Fibroblast of skin of abdomen (primary cell): ENCODE data around the gene HIPK2. TPM values are rescaled to one million over a fixed set of nuclear protein-coding genes. Genes with fewer than 3 reads are reported as not detected.

ENCODE experiments used
- DNase-seq: peaks from one replicate; pipeline ENCODE4 v3.0.0-alpha.2; 2013
- polyA plus RNA-seq, 2 experiments: library from polyadenylated mRNA; unstranded; fragments of 120-200 nt; gene quantifications; one replicate each; pipeline ENCODE4 v1.2.1, GENCODE V29; 2013; ENCODE audit not compliant: insufficient read length in 2 of 2

The HIPK2 gene
- polyA plus RNA-seq (2013, experiment 1 of 2; ENCODE audit: insufficient read length) = 11.8 TPM
- 10.4 TPM for polyA plus RNA-seq (2013, experiment 2 of 2; ENCODE audit: insufficient read length)

- DNase-seq = peak; percentile 79
These were observed at the start of gene HIPK2 for GRCh38 chr7:139777948-139778841. TSS of gene HIPK2 (minus strand) at chr7:139777998. CDS start at chr7:139777623, 375 bp downstream.

- no peak for DNase-seq
These were observed 49.2 kb upstream of the HIPK2 start for GRCh38 chr7:139827042-139827441.

GRCh38 chr7:139825666-139826290 is 48.0 kb upstream of the HIPK2 start:
- peak; percentile 41 for DNase-seq

- DNase-seq = peak; percentile 64
These were observed 46.2 kb upstream of the HIPK2 start for GRCh38 chr7:139823959-139824521.

- no peak for DNase-seq
These were observed 45.1 kb upstream of the HIPK2 start for GRCh38 chr7:139822855-139823254.

- no peak for DNase-seq
These were observed 43.7 kb upstream of the HIPK2 start for GRCh38 chr7:139821349-139822105.

- DNase-seq = no peak
These were observed 42.3 kb upstream of the HIPK2 start for GRCh38 chr7:139820089-139820488.

GRCh38 chr7:139817249-139817648 is 39.5 kb upstream of the HIPK2 start:
- no peak for DNase-seq

GRCh38 chr7:139813689-139814088 is 35.9 kb upstream of the HIPK2 start:
- DNase-seq = no peak

GRCh38 chr7:139813151-139813550 is 35.4 kb upstream of the HIPK2 start:
- DNase-seq = no peak

- no peak for DNase-seq
These were observed 33.3 kb upstream of the HIPK2 start for GRCh38 chr7:139811066-139811465.

GRCh38 chr7:139808846-139809442 is 31.1 kb upstream of the HIPK2 start:
- no peak for DNase-seq

- DNase-seq = no peak
These were observed 30.6 kb upstream of the HIPK2 start for GRCh38 chr7:139808427-139808826.

GRCh38 chr7:139807009-139807408 is 29.2 kb upstream of the HIPK2 start:
- no peak for DNase-seq

- no peak for DNase-seq
These were observed 26.8 kb upstream of the HIPK2 start for GRCh38 chr7:139804571-139804970.

- DNase-seq = no peak
These were observed 21.8 kb upstream of the HIPK2 start for GRCh38 chr7:139799586-139799985.

GRCh38 chr7:139798892-139799291 is 21.1 kb upstream of the HIPK2 start:
- no peak for DNase-seq

GRCh38 chr7:139798221-139798620 is 20.4 kb upstream of the HIPK2 start:
- no peak for DNase-seq

GRCh38 chr7:139797607-139798006 is 19.8 kb upstream of the HIPK2 start:
- DNase-seq = no peak

- no peak for DNase-seq
These were observed 13.5 kb upstream of the HIPK2 start for GRCh38 chr7:139791316-139791715.

- DNase-seq = no peak
These were observed 6.8 kb upstream of the HIPK2 start for GRCh38 chr7:139784648-139785047.
